Liver (tissue), 9 donors: Measurements from ENCODE around the gene SLC6A18. TPM values are rescaled to one million over a fixed set of nuclear protein-coding genes. Genes with fewer than 3 reads are reported as not detected.

Experiments
- DNase-seq: peaks from one replicate; pipeline ENCODE4 v3.0.0-alpha.2; 2017; ENCODE audit warnings: low spot score
- H3K27ac ChIP-seq, 2 donors: one replicate each; pipeline ENCODE4 v1.7.0; 2013; ENCODE audit warnings: inconsistent platforms in 2 of 2, low read length in 2 of 2, control low read depth in 1 of 2, low read depth in 1 of 2, mild to moderate bottlenecking in 1 of 2
- H3K27me3 ChIP-seq, 4 donors: one replicate each; pipeline versions ENCODE4 v1.6.1 to v1.7.0; 2013; ENCODE audit warnings: low read length in 3 of 4, inconsistent platforms in 1 of 4, mild to moderate bottlenecking in 1 of 4, moderate library complexity in 1 of 4; ENCODE audit not compliant: control insufficient read depth in 4 of 4, insufficient read depth in 4 of 4
- H3K36me3 ChIP-seq, 4 donors: one replicate each; pipeline versions ENCODE4 v1.6.1 to v1.7.0; 2013; ENCODE audit warnings: low read length in 3 of 4, mild to moderate bottlenecking in 3 of 4, low read depth in 1 of 4, moderate library complexity in 1 of 4; ENCODE audit not compliant: control insufficient read depth in 4 of 4, insufficient read depth in 3 of 4
- H3K4me1 ChIP-seq, 4 donors: one replicate each; pipeline versions ENCODE4 v1.6.1 to v1.7.0; 2013; ENCODE audit warnings: low read length in 3 of 4, mild to moderate bottlenecking in 3 of 4, moderate library complexity in 1 of 4; ENCODE audit not compliant: control insufficient read depth in 4 of 4, insufficient read depth in 4 of 4
- H3K4me3 ChIP-seq, 3 donors: one replicate each; pipeline versions ENCODE4 v1.6.1 to v1.7.0; 2013; ENCODE audit warnings: low read length in 3 of 3, control low read depth in 1 of 3, low read depth in 1 of 3, mild to moderate bottlenecking in 1 of 3
- H3K9ac ChIP-seq, 2 donors: one replicate each; pipeline ENCODE4 v1.7.0; 2013; ENCODE audit warnings: low read length in 2 of 2, mild to moderate bottlenecking in 2 of 2, moderate library complexity in 2 of 2, control low read depth in 1 of 2, low read depth in 1 of 2
- H3K9me3 ChIP-seq, 4 donors: one replicate each; pipeline versions ENCODE4 v1.6.1 to v1.7.0; 2013; ENCODE audit warnings: low read length in 3 of 4; ENCODE audit not compliant: control insufficient read depth in 4 of 4
- ATF3 ChIP-seq: IDR thresholded peaks from 2 replicates; pipeline ENCODE4 v1.6.1; 2016; ENCODE audit warnings: antibody characterized with exemption
- EGR1 ChIP-seq, 2 donors: IDR thresholded peaks; 2 replicates each; pipeline ENCODE4 v1.6.1; 2016 to 2018; ENCODE audit warnings: antibody characterized with exemption in 2 of 2, low read depth in 2 of 2
- FOXA1 ChIP-seq: IDR thresholded peaks from 2 replicates; pipeline ENCODE4 v1.6.1; 2016; ENCODE audit warnings: antibody characterized with exemption
- FOXA2 ChIP-seq: IDR thresholded peaks from 2 replicates; pipeline ENCODE4 v1.6.1; 2016; ENCODE audit warnings: antibody characterized with exemption
- GABPA ChIP-seq, 2 donors: IDR thresholded peaks in 1 of 2; conservative IDR thresholded peaks in 1 of 2; 2 replicates each; pipeline ENCODE4 v1.6.1; 2016; ENCODE audit warnings: antibody characterized with exemption in 2 of 2, mild to moderate bottlenecking in 1 of 2, moderate library complexity in 1 of 2
- HNF4A ChIP-seq, 2 donors: conservative IDR thresholded peaks; 2 replicates each; pipeline ENCODE4 v1.6.1; 2016; ENCODE audit warnings: antibody characterized with exemption in 2 of 2, mild to moderate bottlenecking in 2 of 2
- HNF4G ChIP-seq: IDR thresholded peaks from 2 replicates; pipeline ENCODE4 v1.6.1; 2016; ENCODE audit warnings: antibody characterized with exemption
- JUND ChIP-seq, 2 donors: IDR thresholded peaks; 2 replicates each; pipeline ENCODE4 v1.6.1; 2016; ENCODE audit warnings: antibody characterized with exemption in 2 of 2
- MAX ChIP-seq: IDR thresholded peaks from 2 replicates; pipeline ENCODE4 v1.6.1; 2016; ENCODE audit warnings: antibody characterized with exemption
- NR2F2 ChIP-seq: IDR thresholded peaks from 2 replicates; pipeline ENCODE4 v1.6.1; 2016; ENCODE audit warnings: antibody characterized with exemption
- RAD21 ChIP-seq, 2 donors: IDR thresholded peaks; 2 replicates each; pipeline ENCODE4 v1.6.1; 2016; ENCODE audit warnings: antibody characterized with exemption in 2 of 2, mild to moderate bottlenecking in 2 of 2
- REST ChIP-seq: IDR thresholded peaks from 2 replicates; pipeline ENCODE4 v1.6.1; 2016; ENCODE audit warnings: antibody characterized with exemption, mild to moderate bottlenecking
- RXRA ChIP-seq, 2 donors: IDR thresholded peaks; 2 replicates each; pipeline ENCODE4 v1.6.1; 2017 to 2018; ENCODE audit warnings: antibody characterized with exemption in 2 of 2, mild to moderate bottlenecking in 1 of 2
- SP1 ChIP-seq: IDR thresholded peaks from 2 replicates; pipeline ENCODE4 v1.6.1; 2018; ENCODE audit warnings: antibody characterized with exemption, mild to moderate bottlenecking
- TAF1 ChIP-seq: conservative IDR thresholded peaks from 2 replicates; pipeline ENCODE4 v1.6.1; 2016; ENCODE audit warnings: antibody characterized with exemption, mild to moderate bottlenecking
- YY1 ChIP-seq: IDR thresholded peaks from 2 replicates; pipeline ENCODE4 v1.6.1; 2016; ENCODE audit warnings: antibody characterized with exemption, mild to moderate bottlenecking
- WGBS: extraction: QIAGEN DNeasy Blood & Tissue Kit; methylation state at CpG from one replicate; pipeline ENCODE4 v1.1.7; 2013; 5-methylcytosine and 5-hydroxymethylcytosine counted together
- polyA plus RNA-seq, 2 donors: library from polyadenylated mRNA; stranded (reverse) in 1 of 2; unstranded in 1 of 2; fragments of 200-250 nt in 1 of 2; fragments of >200 nt in 1 of 2; fragmentation: Nextera tagmentation in 1 of 2; extraction: Ambion mirVana in 1 of 2; gene quantifications; one replicate each; pipeline versions ENCODE4 v1.2.1 to v1.2.3, GENCODE V29; 2013 to 2015
- total RNA-seq, 2 donors: library from RNA; depleted of rRNA; stranded (reverse); fragments of >200 nt; gene quantifications; one replicate each; pipeline ENCODE4 v1.2.3, GENCODE V29; 2014
- TF ChIP-seq, protein P1 (sequence below): IDR thresholded peaks from 2 replicates; pipeline ENCODE4 v1.6.1; 2016; ENCODE audit warnings: antibody characterized with exemption
- TF ChIP-seq, protein P2 (sequence below): fragments of 150-350 bp; IDR thresholded peaks from 2 replicates; pipeline ENCODE4 v1.5.1; 2017; ENCODE audit warnings: improper control_type of control experiment, low read depth, low read length; ENCODE audit not compliant: missing input control
- donor health status: healthy.
- donor health status: healthy.
- donor health status: healthy.
- donor health status: healthy.
- donor health status: healthy.

SLC6A18 gene
- total and polyA plus RNA-seq, 4 donors = not detected

DNA sequence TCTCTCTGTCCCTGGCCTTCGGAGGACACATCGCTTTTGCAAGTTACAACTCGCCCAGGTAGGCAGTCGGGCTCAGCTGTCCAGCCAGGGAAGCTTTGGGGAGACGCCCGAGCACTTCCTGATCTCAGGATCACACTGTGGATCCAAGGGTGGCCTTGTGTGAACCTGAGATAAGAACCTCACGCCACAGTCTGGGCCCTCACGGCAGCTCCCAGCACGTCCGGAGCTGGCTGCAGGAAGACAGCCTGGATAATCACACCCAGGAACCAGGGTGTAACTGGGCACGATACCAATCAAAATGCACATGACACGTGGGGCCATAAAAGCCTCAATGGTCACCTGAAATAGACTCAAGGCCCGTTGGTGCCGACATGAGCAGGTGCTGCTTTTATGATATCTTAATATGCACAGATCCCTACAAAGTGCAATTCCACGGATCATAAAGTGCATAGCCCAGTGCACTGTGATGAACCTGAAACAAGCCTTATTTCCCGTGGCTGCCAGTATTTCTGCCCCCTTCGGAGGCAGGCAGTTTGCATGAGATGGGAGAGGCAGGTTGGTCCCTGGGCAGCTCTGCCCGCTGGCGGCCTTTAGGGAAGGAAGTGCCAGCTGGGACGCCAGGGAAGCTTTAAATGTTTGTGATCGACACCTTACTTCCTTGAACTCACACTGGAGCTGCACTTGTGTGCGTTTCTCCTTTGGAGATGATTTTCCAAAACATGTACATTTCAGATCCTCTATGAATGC lies 14.5 kb downstream of the SLC6A18 start:
- no peaks in the 10 kb centered on the region for H3K4me1 ChIP-seq
- H3K27ac ChIP-seq = no peak overlapping the region
- TF ChIP-seq RXRA (IDR thresholded peaks at IDR 0.05) (no peak), HNF4G (no peak), YY1 (no peak), RAD21 (IDR thresholded peaks at IDR 0.05) (no peak), FOXA1 (no peak), TAF1 (no peak), EGR1 (IDR thresholded peaks at IDR 0.05; ENCODE audit: low read depth in 2 of 2) (no peak), FOXA2 (no peak), JUND (IDR thresholded peaks at IDR 0.05) (no peak), NR2F2 (no peak), GABPA (IDR thresholded peaks at IDR 0.05 in 1 of 2, conservative IDR thresholded peaks at IDR 0.05 in 1 of 2) (no peak), ATF3 (no peak)
- TF ChIP-seq, protein P1, sequence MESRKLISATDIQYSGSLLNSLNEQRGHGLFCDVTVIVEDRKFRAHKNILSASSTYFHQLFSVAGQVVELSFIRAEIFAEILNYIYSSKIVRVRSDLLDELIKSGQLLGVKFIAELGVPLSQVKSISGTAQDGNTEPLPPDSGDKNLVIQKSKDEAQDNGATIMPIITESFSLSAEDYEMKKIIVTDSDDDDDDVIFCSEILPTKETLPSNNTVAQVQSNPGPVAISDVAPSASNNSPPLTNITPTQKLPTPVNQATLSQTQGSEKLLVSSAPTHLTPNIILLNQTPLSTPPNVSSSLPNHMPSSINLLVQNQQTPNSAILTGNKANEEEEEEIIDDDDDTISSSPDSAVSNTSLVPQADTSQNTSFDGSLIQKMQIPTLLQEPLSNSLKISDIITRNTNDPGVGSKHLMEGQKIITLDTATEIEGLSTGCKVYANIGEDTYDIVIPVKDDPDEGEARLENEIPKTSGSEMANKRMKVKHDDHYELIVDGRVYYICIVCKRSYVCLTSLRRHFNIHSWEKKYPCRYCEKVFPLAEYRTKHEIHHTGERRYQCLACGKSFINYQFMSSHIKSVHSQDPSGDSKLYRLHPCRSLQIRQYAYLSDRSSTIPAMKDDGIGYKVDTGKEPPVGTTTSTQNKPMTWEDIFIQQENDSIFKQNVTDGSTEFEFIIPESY = no peak
- TF ChIP-seq, protein P2, sequence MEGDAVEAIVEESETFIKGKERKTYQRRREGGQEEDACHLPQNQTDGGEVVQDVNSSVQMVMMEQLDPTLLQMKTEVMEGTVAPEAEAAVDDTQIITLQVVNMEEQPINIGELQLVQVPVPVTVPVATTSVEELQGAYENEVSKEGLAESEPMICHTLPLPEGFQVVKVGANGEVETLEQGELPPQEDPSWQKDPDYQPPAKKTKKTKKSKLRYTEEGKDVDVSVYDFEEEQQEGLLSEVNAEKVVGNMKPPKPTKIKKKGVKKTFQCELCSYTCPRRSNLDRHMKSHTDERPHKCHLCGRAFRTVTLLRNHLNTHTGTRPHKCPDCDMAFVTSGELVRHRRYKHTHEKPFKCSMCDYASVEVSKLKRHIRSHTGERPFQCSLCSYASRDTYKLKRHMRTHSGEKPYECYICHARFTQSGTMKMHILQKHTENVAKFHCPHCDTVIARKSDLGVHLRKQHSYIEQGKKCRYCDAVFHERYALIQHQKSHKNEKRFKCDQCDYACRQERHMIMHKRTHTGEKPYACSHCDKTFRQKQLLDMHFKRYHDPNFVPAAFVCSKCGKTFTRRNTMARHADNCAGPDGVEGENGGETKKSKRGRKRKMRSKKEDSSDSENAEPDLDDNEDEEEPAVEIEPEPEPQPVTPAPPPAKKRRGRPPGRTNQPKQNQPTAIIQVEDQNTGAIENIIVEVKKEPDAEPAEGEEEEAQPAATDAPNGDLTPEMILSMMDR = no peak
- 71% methylated on average over 22 of the region's 22 CpGs for WGBS
- H3K36me3 ChIP-seq = no peaks in the 10 kb centered on the region
- H3K9ac ChIP-seq = no peak overlapping the region
- no peaks in the 10 kb centered on the region for H3K27me3 ChIP-seq
- DNase-seq = no peak
- no peak overlapping the region for H3K4me3 ChIP-seq
- H3K9me3 ChIP-seq = peaks cover 0 to 6% (median 3%) of the 10 kb centered on the region in 4 donors

DNA sequence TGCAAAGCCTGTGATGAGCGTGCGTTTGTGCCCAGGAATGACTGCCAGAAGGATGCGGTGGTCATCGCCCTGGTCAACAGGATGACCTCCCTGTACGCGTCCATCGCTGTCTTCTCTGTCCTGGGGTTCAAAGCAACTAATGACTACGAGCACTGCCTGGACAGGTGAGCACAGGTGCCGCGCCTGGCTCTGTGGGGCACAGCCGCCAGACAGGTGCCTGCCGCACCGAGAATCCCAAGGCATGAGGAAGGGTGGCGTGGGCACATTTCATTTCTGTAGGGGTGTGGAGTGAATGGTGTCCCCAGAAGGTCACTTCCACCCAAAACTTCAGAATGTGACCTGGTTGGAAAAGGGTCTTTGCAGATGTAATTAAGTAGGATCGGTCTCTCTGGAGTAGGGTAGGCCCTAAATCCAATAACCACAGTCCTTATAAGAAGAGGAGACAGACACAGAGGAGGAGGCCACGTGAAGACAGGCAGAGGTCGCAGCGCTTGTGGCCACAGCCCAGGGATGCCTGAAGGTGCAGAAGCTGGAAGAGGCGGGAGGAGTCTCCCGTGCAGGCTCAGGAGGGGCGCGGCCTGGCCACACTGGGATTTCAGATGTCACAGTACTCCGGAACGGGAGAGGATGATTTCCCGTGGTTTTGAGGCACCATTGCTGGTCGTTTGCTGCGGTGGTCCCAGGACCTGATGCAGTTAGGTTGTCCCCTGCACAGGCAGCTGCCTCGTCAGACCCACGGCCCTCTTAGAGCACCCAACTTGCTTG lies 15.5 kb downstream of the SLC6A18 start:
- DNase-seq = no peak
- no peak for TF ChIP-seq FOXA1
- TF ChIP-seq REST = no peak
- no peak for TF ChIP-seq RXRA (IDR thresholded peaks at IDR 0.05)
- TF ChIP-seq, protein P2 = no peak
- no peak for TF ChIP-seq YY1
- no peak for TF ChIP-seq RAD21 (IDR thresholded peaks at IDR 0.05)
- TF ChIP-seq JUND (IDR thresholded peaks at IDR 0.05) = no peak
- no peak for TF ChIP-seq SP1
- TF ChIP-seq, protein P1 = no peak
- no peak for TF ChIP-seq MAX
- no peak for TF ChIP-seq GABPA (IDR thresholded peaks at IDR 0.05 in 1 of 2, conservative IDR thresholded peaks at IDR 0.05 in 1 of 2)
- TF ChIP-seq HNF4A (conservative IDR thresholded peaks at IDR 0.05) = no peak
- no peak for TF ChIP-seq TAF1

More for the DNA sequence above, 15.5 kb downstream of the SLC6A18 start:
- 86% methylated on average over 29 of the region's 29 CpGs for WGBS
- Histone ChIP-seq H3K27me3 (no peaks in the 10 kb centered on the region), H3K4me1 (no peaks in the 10 kb centered on the region), H3K9me3 (no peaks in the 10 kb centered on the region), H3K36me3 (no peaks in the 10 kb centered on the region), H3K9ac (no peak overlapping the region), H3K4me3 (no peak overlapping the region), H3K27ac (no peak overlapping the region)
